Liver (tissue), 9 donors: ENCODE data around the gene CD6. TPM values are rescaled to one million over a fixed set of nuclear protein-coding genes. Genes with fewer than 3 reads are reported as not detected.

Source experiments
- DNase-seq: peaks from one replicate; pipeline ENCODE4 v3.0.0-alpha.2; 2017; ENCODE audit warnings: low spot score
- H3K27ac ChIP-seq, 2 donors: one replicate each; pipeline ENCODE4 v1.7.0; 2013; ENCODE audit warnings: inconsistent platforms in 2 of 2, low read length in 2 of 2, control low read depth in 1 of 2, low read depth in 1 of 2, mild to moderate bottlenecking in 1 of 2
- H3K27me3 ChIP-seq, 4 donors: one replicate each; pipeline versions ENCODE4 v1.6.1 to v1.7.0; 2013; ENCODE audit warnings: low read length in 3 of 4, inconsistent platforms in 1 of 4, mild to moderate bottlenecking in 1 of 4, moderate library complexity in 1 of 4; ENCODE audit not compliant: control insufficient read depth in 4 of 4, insufficient read depth in 4 of 4
- H3K36me3 ChIP-seq, 4 donors: one replicate each; pipeline versions ENCODE4 v1.6.1 to v1.7.0; 2013; ENCODE audit warnings: low read length in 3 of 4, mild to moderate bottlenecking in 3 of 4, low read depth in 1 of 4, moderate library complexity in 1 of 4; ENCODE audit not compliant: control insufficient read depth in 4 of 4, insufficient read depth in 3 of 4
- H3K4me1 ChIP-seq, 4 donors: one replicate each; pipeline versions ENCODE4 v1.6.1 to v1.7.0; 2013; ENCODE audit warnings: low read length in 3 of 4, mild to moderate bottlenecking in 3 of 4, moderate library complexity in 1 of 4; ENCODE audit not compliant: control insufficient read depth in 4 of 4, insufficient read depth in 4 of 4
- H3K4me3 ChIP-seq, 3 donors: one replicate each; pipeline versions ENCODE4 v1.6.1 to v1.7.0; 2013; ENCODE audit warnings: low read length in 3 of 3, control low read depth in 1 of 3, low read depth in 1 of 3, mild to moderate bottlenecking in 1 of 3
- H3K9ac ChIP-seq, 2 donors: one replicate each; pipeline ENCODE4 v1.7.0; 2013; ENCODE audit warnings: low read length in 2 of 2, mild to moderate bottlenecking in 2 of 2, moderate library complexity in 2 of 2, control low read depth in 1 of 2, low read depth in 1 of 2
- H3K9me3 ChIP-seq, 4 donors: one replicate each; pipeline versions ENCODE4 v1.6.1 to v1.7.0; 2013; ENCODE audit warnings: low read length in 3 of 4; ENCODE audit not compliant: control insufficient read depth in 4 of 4
- ATF3 ChIP-seq: IDR thresholded peaks from 2 replicates; pipeline ENCODE4 v1.6.1; 2016; ENCODE audit warnings: antibody characterized with exemption
- EGR1 ChIP-seq, 2 donors: IDR thresholded peaks; 2 replicates each; pipeline ENCODE4 v1.6.1; 2016 to 2018; ENCODE audit warnings: antibody characterized with exemption in 2 of 2, low read depth in 2 of 2
- FOXA1 ChIP-seq: IDR thresholded peaks from 2 replicates; pipeline ENCODE4 v1.6.1; 2016; ENCODE audit warnings: antibody characterized with exemption
- FOXA2 ChIP-seq: IDR thresholded peaks from 2 replicates; pipeline ENCODE4 v1.6.1; 2016; ENCODE audit warnings: antibody characterized with exemption
- GABPA ChIP-seq, 2 donors: IDR thresholded peaks in 1 of 2; conservative IDR thresholded peaks in 1 of 2; 2 replicates each; pipeline ENCODE4 v1.6.1; 2016; ENCODE audit warnings: antibody characterized with exemption in 2 of 2, mild to moderate bottlenecking in 1 of 2, moderate library complexity in 1 of 2
- HNF4G ChIP-seq: IDR thresholded peaks from 2 replicates; pipeline ENCODE4 v1.6.1; 2016; ENCODE audit warnings: antibody characterized with exemption
- JUND ChIP-seq, 2 donors: IDR thresholded peaks; 2 replicates each; pipeline ENCODE4 v1.6.1; 2016; ENCODE audit warnings: antibody characterized with exemption in 2 of 2
- MAX ChIP-seq: IDR thresholded peaks from 2 replicates; pipeline ENCODE4 v1.6.1; 2016; ENCODE audit warnings: antibody characterized with exemption
- NR2F2 ChIP-seq: IDR thresholded peaks from 2 replicates; pipeline ENCODE4 v1.6.1; 2016; ENCODE audit warnings: antibody characterized with exemption
- RAD21 ChIP-seq, 2 donors: IDR thresholded peaks; 2 replicates each; pipeline ENCODE4 v1.6.1; 2016; ENCODE audit warnings: antibody characterized with exemption in 2 of 2, mild to moderate bottlenecking in 2 of 2
- RXRA ChIP-seq, 2 donors: IDR thresholded peaks; 2 replicates each; pipeline ENCODE4 v1.6.1; 2017 to 2018; ENCODE audit warnings: antibody characterized with exemption in 2 of 2, mild to moderate bottlenecking in 1 of 2
- SP1 ChIP-seq: IDR thresholded peaks from 2 replicates; pipeline ENCODE4 v1.6.1; 2018; ENCODE audit warnings: antibody characterized with exemption, mild to moderate bottlenecking
- TAF1 ChIP-seq: conservative IDR thresholded peaks from 2 replicates; pipeline ENCODE4 v1.6.1; 2016; ENCODE audit warnings: antibody characterized with exemption, mild to moderate bottlenecking
- YY1 ChIP-seq: IDR thresholded peaks from 2 replicates; pipeline ENCODE4 v1.6.1; 2016; ENCODE audit warnings: antibody characterized with exemption, mild to moderate bottlenecking
- ZBTB33 ChIP-seq: IDR thresholded peaks from 2 replicates; pipeline ENCODE4 v1.6.1; 2016; ENCODE audit warnings: antibody characterized with exemption
- WGBS: extraction: QIAGEN DNeasy Blood & Tissue Kit; methylation state at CpG from one replicate; pipeline ENCODE4 v1.1.7; 2013; 5-methylcytosine and 5-hydroxymethylcytosine counted together
- polyA plus RNA-seq, 2 donors: library from polyadenylated mRNA; stranded (reverse) in 1 of 2; unstranded in 1 of 2; fragments of 200-250 nt in 1 of 2; fragments of >200 nt in 1 of 2; fragmentation: Nextera tagmentation in 1 of 2; extraction: Ambion mirVana in 1 of 2; gene quantifications; one replicate each; pipeline versions ENCODE4 v1.2.1 to v1.2.3, GENCODE V29; 2013 to 2015
- total RNA-seq, 2 donors: library from RNA; depleted of rRNA; stranded (reverse); fragments of >200 nt; gene quantifications; one replicate each; pipeline ENCODE4 v1.2.3, GENCODE V29; 2014
- TF ChIP-seq, protein P1 (sequence below): IDR thresholded peaks from 2 replicates; pipeline ENCODE4 v1.6.1; 2016; ENCODE audit warnings: antibody characterized with exemption, mild to moderate bottlenecking
- donor health status: healthy.
- donor health status: healthy.
- donor health status: healthy.
- donor health status: healthy.
- donor health status: healthy.

CD6 gene
- total and polyA plus RNA-seq, 4 donors = 0.31 to 0.59 (median 0.45) TPM

DNA sequence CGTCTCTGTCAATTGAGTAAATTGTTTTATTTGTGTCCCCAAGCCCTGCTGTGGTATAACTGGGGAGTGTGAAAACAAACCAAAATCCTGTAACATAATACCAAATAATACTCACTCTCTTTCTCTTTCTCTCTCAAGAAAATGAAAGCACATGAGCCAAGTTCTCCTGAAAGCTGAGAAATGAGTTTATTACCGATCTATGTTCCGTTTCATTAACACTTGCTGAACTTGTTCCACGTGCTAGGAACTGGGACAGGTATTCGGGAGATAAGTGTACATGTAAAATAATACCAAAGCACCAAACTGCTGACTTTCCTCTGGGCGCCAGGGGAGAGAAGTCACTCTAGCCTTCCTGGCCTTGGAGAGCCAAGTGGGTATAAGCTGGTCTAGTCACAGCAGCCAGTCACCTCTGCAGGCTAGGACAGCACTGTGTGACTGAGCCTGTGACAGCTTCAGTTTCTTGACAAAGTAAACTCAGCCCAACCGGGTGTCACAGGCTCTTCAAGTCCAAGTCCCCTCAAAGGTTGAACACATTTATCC is 23.1 kb downstream of the CD6 start (continued):
- no peak for TF ChIP-seq ZBTB33
- TF ChIP-seq EGR1 (IDR thresholded peaks at IDR 0.05; ENCODE audit: low read depth in 2 of 2) = no peak
- no peak for TF ChIP-seq ATF3
- TF ChIP-seq HNF4G = no peak
- no peak for TF ChIP-seq FOXA2
- no peak for TF ChIP-seq MAX
- TF ChIP-seq TAF1 = no peak

- 64% methylated on average over 7 of the region's 7 CpGs for WGBS
- TF ChIP-seq FOXA1 (no peak), JUND (IDR thresholded peaks at IDR 0.05) (no peak), HNF4G (no peak), RXRA (IDR thresholded peaks at IDR 0.05) (no peak), TAF1 (no peak), YY1 (no peak), SP1 (no peak), RAD21 (IDR thresholded peaks at IDR 0.05) (no peak), ATF3 (no peak), GABPA (IDR thresholded peaks at IDR 0.05 in 1 of 2, conservative IDR thresholded peaks at IDR 0.05 in 1 of 2) (no peak), NR2F2 (no peak)
- TF ChIP-seq, protein P1, sequence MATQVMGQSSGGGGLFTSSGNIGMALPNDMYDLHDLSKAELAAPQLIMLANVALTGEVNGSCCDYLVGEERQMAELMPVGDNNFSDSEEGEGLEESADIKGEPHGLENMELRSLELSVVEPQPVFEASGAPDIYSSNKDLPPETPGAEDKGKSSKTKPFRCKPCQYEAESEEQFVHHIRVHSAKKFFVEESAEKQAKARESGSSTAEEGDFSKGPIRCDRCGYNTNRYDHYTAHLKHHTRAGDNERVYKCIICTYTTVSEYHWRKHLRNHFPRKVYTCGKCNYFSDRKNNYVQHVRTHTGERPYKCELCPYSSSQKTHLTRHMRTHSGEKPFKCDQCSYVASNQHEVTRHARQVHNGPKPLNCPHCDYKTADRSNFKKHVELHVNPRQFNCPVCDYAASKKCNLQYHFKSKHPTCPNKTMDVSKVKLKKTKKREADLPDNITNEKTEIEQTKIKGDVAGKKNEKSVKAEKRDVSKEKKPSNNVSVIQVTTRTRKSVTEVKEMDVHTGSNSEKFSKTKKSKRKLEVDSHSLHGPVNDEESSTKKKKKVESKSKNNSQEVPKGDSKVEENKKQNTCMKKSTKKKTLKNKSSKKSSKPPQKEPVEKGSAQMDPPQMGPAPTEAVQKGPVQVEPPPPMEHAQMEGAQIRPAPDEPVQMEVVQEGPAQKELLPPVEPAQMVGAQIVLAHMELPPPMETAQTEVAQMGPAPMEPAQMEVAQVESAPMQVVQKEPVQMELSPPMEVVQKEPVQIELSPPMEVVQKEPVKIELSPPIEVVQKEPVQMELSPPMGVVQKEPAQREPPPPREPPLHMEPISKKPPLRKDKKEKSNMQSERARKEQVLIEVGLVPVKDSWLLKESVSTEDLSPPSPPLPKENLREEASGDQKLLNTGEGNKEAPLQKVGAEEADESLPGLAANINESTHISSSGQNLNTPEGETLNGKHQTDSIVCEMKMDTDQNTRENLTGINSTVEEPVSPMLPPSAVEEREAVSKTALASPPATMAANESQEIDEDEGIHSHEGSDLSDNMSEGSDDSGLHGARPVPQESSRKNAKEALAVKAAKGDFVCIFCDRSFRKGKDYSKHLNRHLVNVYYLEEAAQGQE = no peak
- no peak overlapping the region for H3K9ac ChIP-seq
- H3K9me3 ChIP-seq = no peaks in the 10 kb centered on the region
- peaks cover 0 to 2% (median 0%) of the 10 kb centered on the region in 4 donors for H3K27me3 ChIP-seq
- H3K36me3 ChIP-seq = no peaks in the 10 kb centered on the region
- H3K27ac ChIP-seq = no peak overlapping the region
- H3K4me1 ChIP-seq = no peaks in the 10 kb centered on the region
- DNase-seq = no peak
- no peak overlapping the region for H3K4me3 ChIP-seq
Observed at GRCh38 chr11:60995798-60996197, 24.3 kb downstream of the CD6 start.
